ENCODE measurements around the gene ROR2. TPM values are rescaled to one million over a fixed set of nuclear protein-coding genes. Genes with fewer than 3 reads are reported as not detected.
A peak's percentile ranks its signal among the peaks of the same experiment; 100 is the strongest.

Gene ROR2
- total RNA-seq, 2 experiments from 2014 or later = not detected

DNA sequence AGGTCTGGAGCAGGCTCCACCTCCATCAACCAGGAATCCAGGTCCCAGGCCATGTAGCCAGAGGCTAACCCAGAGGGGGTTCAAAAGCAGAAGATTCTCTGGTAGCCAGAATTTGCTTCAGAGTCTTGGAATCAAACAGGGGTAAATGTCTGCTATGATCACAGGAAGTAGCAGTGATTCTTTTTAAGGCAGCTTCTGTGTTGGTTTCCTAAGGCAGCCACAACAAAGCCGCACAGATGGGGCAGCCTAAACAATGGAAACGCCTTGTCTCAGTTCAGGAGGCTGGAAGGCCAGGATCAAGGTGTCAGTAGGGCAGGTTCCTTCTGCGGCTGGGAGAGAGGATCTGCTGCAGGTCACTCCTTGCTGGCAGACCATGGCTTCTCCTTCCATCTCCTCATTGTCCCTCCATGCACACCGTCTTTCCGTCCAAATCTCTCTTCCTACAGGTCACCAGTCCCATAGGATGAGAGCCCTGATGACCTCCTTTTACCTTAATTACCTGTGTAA lies 167.3 kb downstream of the ROR2 start:
- Mint-ChIP-seq H3K9me3 (no peaks in the 10 kb centered on the region), H3K36me3 (ENCODE audit: low read depth) (no peaks in the 10 kb centered on the region), H3K27ac (peak overlapping the region; percentile 49), H3K27me3 (peaks cover 16% of the 10 kb centered on the region), H3K4me3 (no peak overlapping the region), H3K4me1 (ENCODE audit: low read depth) (peaks cover 13% of the 10 kb centered on the region)
- no peak overlapping the region for H3K27ac ChIP-seq (ENCODE audit: low read depth in 1 of 2, low read length in 2 of 2)
- H3K27me3 ChIP-seq (ENCODE audit: control insufficient read depth in 1 of 2, insufficient read depth in 2 of 2, low read length in 2 of 2) = peaks cover 0 to 3% of the 10 kb centered on the region in 2 experiments
- DNase-seq (peak in 2 of 14 experiments; percentile 7 to 12), ATAC-seq (ENCODE audit: poor library complexity) (no peak)
- peaks cover 0 to 5% of the 10 kb centered on the region in 2 experiments for H3K9me3 ChIP-seq (ENCODE audit: control insufficient read depth in 1 of 2, insufficient read depth in 1 of 2, low read length in 2 of 2)
- TF ChIP-seq, protein P1, sequence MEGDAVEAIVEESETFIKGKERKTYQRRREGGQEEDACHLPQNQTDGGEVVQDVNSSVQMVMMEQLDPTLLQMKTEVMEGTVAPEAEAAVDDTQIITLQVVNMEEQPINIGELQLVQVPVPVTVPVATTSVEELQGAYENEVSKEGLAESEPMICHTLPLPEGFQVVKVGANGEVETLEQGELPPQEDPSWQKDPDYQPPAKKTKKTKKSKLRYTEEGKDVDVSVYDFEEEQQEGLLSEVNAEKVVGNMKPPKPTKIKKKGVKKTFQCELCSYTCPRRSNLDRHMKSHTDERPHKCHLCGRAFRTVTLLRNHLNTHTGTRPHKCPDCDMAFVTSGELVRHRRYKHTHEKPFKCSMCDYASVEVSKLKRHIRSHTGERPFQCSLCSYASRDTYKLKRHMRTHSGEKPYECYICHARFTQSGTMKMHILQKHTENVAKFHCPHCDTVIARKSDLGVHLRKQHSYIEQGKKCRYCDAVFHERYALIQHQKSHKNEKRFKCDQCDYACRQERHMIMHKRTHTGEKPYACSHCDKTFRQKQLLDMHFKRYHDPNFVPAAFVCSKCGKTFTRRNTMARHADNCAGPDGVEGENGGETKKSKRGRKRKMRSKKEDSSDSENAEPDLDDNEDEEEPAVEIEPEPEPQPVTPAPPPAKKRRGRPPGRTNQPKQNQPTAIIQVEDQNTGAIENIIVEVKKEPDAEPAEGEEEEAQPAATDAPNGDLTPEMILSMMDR (IDR thresholded peaks at IDR 0.05) = no peak
- peaks cover 10% of the 10 kb centered on the region for H3K4me1 ChIP-seq (ENCODE audit: insufficient read depth, low read length)
- ChIA-PET POLR2A (no interaction called here), CTCF (no interaction called here)
- no peaks in the 10 kb centered on the region for H3K36me3 ChIP-seq (ENCODE audit: insufficient read depth, low read length)
- intact Hi-C loops (cut with DNase I, micrococcal nuclease) = no loop called here
- H3K4me3 ChIP-seq (ENCODE audit: low read length) = no peak overlapping the region

DNA sequence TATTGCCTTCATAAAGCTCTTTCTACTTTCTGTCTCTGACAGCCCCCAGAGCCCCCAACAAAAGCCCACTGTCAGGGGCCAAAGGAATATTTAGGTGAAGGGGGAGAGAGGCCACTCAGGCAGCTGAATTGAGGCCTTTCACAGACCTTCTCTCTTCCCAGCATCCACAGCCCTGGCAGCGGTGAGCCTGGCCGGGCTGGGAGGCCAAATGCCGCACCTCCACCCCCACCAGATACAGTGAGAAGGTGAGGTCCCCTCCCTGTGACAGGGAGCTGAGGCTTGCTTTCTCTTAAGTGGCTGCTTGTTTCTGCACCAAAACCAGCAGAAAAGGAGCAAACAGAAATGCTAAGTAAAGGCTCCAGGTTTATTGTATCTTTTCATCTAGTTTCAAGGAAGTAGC lies 168.1 kb downstream of the ROR2 start:
- CTCF ChIA-PET = no interaction called here
- POLR2A ChIA-PET = no interaction called here
- H3K4me3 Mint-ChIP-seq = no peak overlapping the region
- Histone ChIP-seq H3K27ac (ENCODE audit: low read depth in 1 of 2, low read length in 2 of 2) (no peak overlapping the region), H3K9me3 (ENCODE audit: control insufficient read depth in 1 of 2, insufficient read depth in 1 of 2, low read length in 2 of 2) (peaks cover 0 to 5% of the 10 kb centered on the region in 2 experiments), H3K4me1 (ENCODE audit: insufficient read depth, low read length) (peaks cover 10% of the 10 kb centered on the region), H3K36me3 (ENCODE audit: insufficient read depth, low read length) (no peaks in the 10 kb centered on the region), H3K4me3 (ENCODE audit: low read length) (no peak overlapping the region), H3K27me3 (ENCODE audit: control insufficient read depth in 1 of 2, insufficient read depth in 2 of 2, low read length in 2 of 2) (peaks cover 0 to 3% of the 10 kb centered on the region in 2 experiments)
- DNase-seq = no peak
- peaks cover 18% of the 10 kb centered on the region for H3K27me3 Mint-ChIP-seq
- no peak for ATAC-seq (ENCODE audit: poor library complexity)
- intact Hi-C loops (cut with DNase I, micrococcal nuclease) = no loop called here
- no peaks in the 10 kb centered on the region for H3K36me3 Mint-ChIP-seq (ENCODE audit: low read depth)
- H3K27ac Mint-ChIP-seq = no peak overlapping the region
- H3K4me1 Mint-ChIP-seq (ENCODE audit: low read depth) = peaks cover 13% of the 10 kb centered on the region
- TF ChIP-seq, protein P1 (IDR thresholded peaks at IDR 0.05) = no peak
- no peaks in the 10 kb centered on the region for H3K9me3 Mint-ChIP-seq

DNA sequence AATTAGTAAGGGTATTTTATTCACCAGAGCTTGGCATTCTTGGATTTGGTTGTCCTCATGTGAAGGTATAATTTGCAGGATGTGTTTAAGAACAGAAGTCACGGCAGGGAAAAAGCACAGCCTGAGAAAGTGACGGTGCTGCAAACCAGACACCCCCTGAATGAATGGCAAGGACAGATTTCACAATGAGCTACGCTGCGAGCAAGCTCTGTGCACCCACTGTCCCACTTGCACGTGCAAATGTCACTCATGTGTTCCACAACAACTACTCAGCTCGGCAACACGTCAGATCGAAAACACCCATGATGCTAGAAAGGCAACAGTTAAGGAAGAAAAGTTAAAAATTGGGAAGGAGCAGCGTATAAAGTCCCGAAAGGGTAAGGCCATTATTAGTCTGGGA lies 168.9 kb downstream of the ROR2 start:
- Mint-ChIP-seq H3K4me3 (no peak overlapping the region), H3K36me3 (ENCODE audit: low read depth) (no peaks in the 10 kb centered on the region), H3K4me1 (ENCODE audit: low read depth) (peaks cover 13% of the 10 kb centered on the region), H3K9me3 (no peaks in the 10 kb centered on the region), H3K27ac (no peak overlapping the region), H3K27me3 (peaks cover 26% of the 10 kb centered on the region)
- H3K36me3 ChIP-seq (ENCODE audit: insufficient read depth, low read length) = no peaks in the 10 kb centered on the region
- DNase-seq (no peak), ATAC-seq (ENCODE audit: poor library complexity) (no peak)
- TF ChIP-seq, protein P1 (IDR thresholded peaks at IDR 0.05) = no peak
- H3K4me3 ChIP-seq (ENCODE audit: low read length) = no peak overlapping the region
- intact Hi-C loops (cut with DNase I, micrococcal nuclease) = no loop called here
- H3K9me3 ChIP-seq (ENCODE audit: control insufficient read depth in 1 of 2, insufficient read depth in 1 of 2, low read length in 2 of 2) = peaks cover 0 to 5% of the 10 kb centered on the region in 2 experiments
- CTCF ChIA-PET = no interaction called here
- no peak overlapping the region for H3K27ac ChIP-seq (ENCODE audit: low read depth in 1 of 2, low read length in 2 of 2)
- POLR2A ChIA-PET = no interaction called here
- H3K4me1 ChIP-seq (ENCODE audit: insufficient read depth, low read length) = peaks cover 10% of the 10 kb centered on the region
- peaks cover 3 to 7% of the 10 kb centered on the region in 2 experiments for H3K27me3 ChIP-seq (ENCODE audit: control insufficient read depth in 1 of 2, insufficient read depth in 2 of 2, low read length in 2 of 2)

Measured in CD4-positive, alpha-beta T cell (primary cell).